GM19468 (cell line): ENCODE measurements around the gene AGPAT4.
"Not testable (repeated sequence)": the region's sequence is repeated elsewhere in the genome, so short reads cannot be mapped to it uniquely, and the experiment has no call there.

ENCODE experiments used
- ATAC-seq: cut with Tn5 transposase; IDR thresholded peaks from one replicate; pipeline ENCODE4 v1.9.1; 2021; ENCODE audit warnings: mild to moderate bottlenecking, moderate library complexity, moderate number of reproducible peaks; ENCODE audit not compliant: unreplicated experiment; ENCODE audit errors: extremely low read depth

Gene AGPAT4

GRCh38 chr6:161128230-161128629, 145.6 kb downstream of the AGPAT4 start:
- no peak for ATAC-seq

- ATAC-seq: no peak
These were observed 146.7 kb downstream of the AGPAT4 start for GRCh38 chr6:161127071-161127740.

GRCh38 chr6:161125591-161125990, 148.3 kb downstream of the AGPAT4 start:
- no peak for ATAC-seq

GRCh38 chr6:161123319-161123718, 150.5 kb downstream of the AGPAT4 start:
- not testable (repeated sequence) for ATAC-seq

- no peak for ATAC-seq
These were observed 155.9 kb downstream of the AGPAT4 start for GRCh38 chr6:161117942-161118341.

GRCh38 chr6:161117308-161117707, 156.6 kb downstream of the AGPAT4 start:
- ATAC-seq: no peak

- ATAC-seq: no peak
These were observed 157.3 kb downstream of the AGPAT4 start for GRCh38 chr6:161116554-161116953.

GRCh38 chr6:161115468-161115867, 158.4 kb downstream of the AGPAT4 start:
- no peak for ATAC-seq

GRCh38 chr6:161111261-161111660, 162.6 kb downstream of the AGPAT4 start:
- no peak for ATAC-seq

- no peak for ATAC-seq
These were observed 163.7 kb downstream of the AGPAT4 start for GRCh38 chr6:161110028-161110779.

- no peak for ATAC-seq
These were observed 164.5 kb downstream of the AGPAT4 start for GRCh38 chr6:161109366-161109765.

- no peak for ATAC-seq
These were observed 164.9 kb downstream of the AGPAT4 start for GRCh38 chr6:161108916-161109315.

GRCh38 chr6:161107779-161108730, 165.8 kb downstream of the AGPAT4 start:
- no peak for ATAC-seq

- no peak for ATAC-seq
These were observed 168.5 kb downstream of the AGPAT4 start for GRCh38 chr6:161105408-161105807.

- ATAC-seq: no peak
These were observed 168.9 kb downstream of the AGPAT4 start for GRCh38 chr6:161104966-161105365.

- ATAC-seq: no peak
These were observed 170.4 kb downstream of the AGPAT4 start for GRCh38 chr6:161103475-161103874.

- ATAC-seq: no peak
These were observed 172.3 kb downstream of the AGPAT4 start for GRCh38 chr6:161101517-161101916.

GRCh38 chr6:161100072-161100471, 173.8 kb downstream of the AGPAT4 start:
- no peak for ATAC-seq

- no peak for ATAC-seq
These were observed 177.9 kb downstream of the AGPAT4 start for GRCh38 chr6:161095916-161096315.

GRCh38 chr6:161094955-161095354, 178.9 kb downstream of the AGPAT4 start:
- no peak for ATAC-seq
